Embryonic facial prominence (tissue), 1 donor: Measurements from ENCODE around the gene TSPAN14.
"Not testable (repeated sequence)": the region's sequence is repeated elsewhere in the genome, so short reads cannot be mapped to it uniquely, and the experiment has no call there.

Experiments
- DNase-seq: peaks from one replicate; pipeline ENCODE4 v3.0.0-alpha.2; 2016; ENCODE audit errors: extremely low spot score

Gene TSPAN14

DNA sequence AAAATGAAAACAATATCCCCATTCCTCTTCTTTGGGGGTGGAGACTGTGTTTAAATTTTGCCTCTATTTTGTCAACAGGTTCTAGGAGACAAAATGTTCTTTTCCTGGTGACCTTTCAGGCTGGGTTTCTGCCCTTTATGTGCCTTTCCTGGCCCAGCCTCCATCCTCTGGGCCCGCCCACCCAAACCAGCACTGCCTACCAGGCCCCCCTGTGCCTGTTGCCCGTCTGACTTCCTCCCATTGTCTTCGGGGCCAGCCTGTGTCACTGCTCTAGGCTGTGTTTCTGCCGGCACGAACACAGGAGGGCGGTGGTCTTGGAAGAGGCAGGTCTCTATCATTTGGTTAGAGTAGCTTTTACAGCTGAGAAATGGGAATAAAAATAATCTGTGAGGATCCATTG lies 13.9 kb downstream of the TSPAN14 start:
- DNase-seq = no peak

DNA sequence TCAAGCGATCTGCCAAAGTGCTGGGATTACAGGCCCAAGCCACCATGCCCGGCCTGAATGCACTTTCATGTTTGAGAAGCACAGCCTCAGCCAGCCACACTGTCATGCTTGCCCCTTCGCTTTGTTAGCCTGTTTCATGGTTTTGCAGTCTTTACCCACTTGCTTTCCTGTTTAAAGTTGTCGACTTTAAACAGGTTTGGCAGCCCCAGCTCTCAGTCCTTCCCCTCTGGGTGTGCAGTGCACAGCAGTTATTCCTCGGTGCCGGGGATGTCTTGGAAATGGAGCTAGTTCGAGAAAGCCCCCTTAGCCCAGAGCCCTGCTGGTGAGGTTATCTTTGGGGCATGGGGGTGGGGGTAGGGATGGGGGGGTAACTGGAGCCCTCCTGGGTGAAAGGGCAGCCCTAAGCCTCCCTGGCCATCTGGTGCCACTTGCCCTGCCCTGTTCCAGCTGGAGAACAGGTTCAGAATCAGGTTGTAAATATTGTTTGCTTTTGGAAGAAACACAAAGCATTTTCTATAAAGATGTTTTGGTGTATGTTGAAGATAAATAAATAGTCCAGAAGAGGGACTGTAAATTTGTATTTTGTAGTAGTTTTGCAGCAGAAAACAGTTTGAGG lies 14.8 kb downstream of the TSPAN14 start:
- DNase-seq = no peak

DNA sequence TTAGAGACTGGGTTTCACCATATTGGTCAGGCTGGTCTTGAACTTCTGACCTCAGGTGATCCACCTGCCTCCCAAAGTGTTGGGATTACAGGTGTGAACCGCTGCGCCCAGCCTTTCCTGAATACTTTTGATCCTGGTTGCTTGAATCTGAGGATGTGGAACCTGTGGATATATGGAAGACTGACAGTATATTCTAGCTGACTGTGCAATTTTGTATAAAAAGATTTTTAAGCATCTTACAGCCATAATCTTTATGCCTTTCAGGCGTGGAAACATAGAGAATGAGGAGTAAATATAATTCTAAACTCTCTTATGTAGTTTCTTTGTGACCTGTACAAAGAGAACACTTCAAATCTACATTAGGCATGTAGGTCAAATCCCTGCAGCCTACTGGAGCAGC lies 16.2 kb downstream of the TSPAN14 start:
- no peak for DNase-seq

DNA sequence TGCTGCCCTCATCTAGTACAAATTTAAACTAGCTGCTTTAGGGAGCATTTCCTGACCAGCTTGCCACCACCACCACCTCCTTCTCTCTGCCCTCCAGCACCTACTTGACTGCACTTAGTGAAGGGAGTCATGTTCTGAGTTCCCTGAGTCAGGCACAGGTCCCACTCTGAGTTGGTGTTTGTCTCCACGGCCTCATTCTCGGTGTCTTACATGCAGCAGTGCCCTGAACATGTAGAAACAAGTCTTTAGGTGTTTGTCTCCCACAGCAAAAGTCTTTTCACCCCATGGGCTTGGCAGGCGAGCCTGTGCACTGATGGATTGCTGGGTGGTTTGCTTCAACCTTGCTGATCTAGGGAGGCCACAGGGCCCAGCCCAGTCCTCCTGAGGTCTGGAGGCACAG lies 16.9 kb downstream of the TSPAN14 start:
- no peak for DNase-seq

DNA sequence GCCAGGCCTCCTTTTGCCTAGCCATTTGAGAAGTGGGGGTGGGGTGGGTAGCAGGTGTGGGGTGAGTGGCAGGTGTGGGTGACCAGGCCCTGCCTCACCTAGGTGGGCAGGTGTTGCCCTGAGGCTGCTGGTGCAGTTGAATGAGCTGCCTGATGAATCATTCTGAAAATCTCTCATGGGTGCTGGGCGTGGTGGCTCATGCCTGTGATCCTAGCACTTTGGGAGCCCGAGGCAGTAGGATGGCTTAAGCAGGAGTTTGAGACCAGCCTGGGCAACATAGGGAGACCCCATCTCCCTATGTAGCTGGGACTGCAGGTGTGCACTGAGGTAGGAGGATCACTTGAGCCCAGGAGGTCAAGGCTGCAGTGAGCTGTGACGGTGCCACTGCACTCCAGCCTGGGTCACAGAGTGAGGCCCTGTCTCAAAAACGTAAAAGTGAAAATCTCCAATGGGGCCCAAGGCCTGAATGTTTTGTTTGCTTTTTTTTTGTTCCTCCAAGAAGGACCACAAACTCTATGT lies 17.7 kb downstream of the TSPAN14 start:
- no peak for DNase-seq

DNA sequence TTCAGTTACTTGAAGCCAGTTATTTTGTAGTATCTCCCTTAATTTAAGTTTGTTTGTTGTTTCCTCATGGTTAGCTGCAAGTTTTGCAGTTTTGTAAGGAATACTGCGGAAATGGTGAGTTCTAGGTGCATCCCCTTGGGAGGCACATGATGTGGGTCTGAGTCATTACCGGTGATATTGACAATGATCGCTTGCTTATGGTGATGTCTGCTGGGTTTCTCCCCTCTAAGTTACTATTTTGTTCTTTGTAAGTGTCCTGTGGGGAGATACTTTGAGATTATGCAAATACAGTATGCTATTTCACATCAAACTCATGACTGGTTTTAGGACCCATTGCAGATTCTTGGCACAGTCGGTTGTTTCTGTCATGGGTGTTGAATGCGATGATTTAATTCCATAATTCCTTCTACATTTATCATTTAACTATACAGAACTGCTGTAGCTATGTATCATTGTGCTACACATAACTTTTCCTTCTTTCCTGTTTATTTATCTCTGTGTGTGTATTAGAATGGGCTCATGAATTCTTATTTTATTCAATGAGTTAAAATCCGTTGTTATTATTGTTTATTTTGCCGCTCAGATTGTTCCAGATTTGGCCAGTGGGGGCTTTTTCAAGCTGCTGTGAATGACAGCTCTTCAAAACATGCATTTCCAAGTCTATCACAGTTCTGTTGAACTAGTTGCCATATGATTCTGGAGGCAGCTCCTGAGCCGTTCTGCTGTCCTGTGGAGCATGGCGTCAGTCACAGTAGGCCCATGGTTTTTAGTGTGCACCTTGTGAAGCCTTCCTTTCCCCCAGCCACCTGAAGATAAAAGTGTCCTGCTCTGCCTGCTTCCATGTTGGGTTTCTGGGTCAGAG lies 18.4 kb downstream of the TSPAN14 start:
- DNase-seq = no peak

DNA sequence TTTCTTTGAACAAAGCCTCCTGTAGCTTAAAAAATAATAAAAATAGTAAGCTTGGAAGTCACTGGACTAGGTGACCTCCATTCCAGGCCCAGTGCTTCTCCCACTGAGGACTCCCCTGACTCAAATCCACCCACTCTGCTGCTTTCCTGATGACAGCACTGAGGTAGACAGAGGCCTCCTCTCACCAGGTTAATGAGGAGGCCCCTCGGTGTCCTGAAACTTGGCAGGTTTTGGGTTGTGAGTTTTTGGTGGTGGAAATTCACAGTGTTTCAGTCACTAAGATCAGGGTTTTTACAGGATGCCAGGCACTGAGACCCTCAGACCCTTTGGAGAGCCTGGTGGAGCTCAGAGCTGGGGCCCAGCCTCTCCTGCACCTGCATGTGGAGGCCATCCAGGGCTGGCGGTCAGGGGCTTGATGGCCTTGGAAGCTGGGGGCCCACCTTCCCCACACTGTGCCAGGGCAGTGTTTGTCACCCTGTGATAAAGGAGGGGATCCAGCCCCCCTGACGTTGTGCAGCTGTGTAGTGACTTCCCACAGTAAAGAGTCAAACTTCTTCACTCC lies 19.1 kb downstream of the TSPAN14 start:
- no peak for DNase-seq

DNA sequence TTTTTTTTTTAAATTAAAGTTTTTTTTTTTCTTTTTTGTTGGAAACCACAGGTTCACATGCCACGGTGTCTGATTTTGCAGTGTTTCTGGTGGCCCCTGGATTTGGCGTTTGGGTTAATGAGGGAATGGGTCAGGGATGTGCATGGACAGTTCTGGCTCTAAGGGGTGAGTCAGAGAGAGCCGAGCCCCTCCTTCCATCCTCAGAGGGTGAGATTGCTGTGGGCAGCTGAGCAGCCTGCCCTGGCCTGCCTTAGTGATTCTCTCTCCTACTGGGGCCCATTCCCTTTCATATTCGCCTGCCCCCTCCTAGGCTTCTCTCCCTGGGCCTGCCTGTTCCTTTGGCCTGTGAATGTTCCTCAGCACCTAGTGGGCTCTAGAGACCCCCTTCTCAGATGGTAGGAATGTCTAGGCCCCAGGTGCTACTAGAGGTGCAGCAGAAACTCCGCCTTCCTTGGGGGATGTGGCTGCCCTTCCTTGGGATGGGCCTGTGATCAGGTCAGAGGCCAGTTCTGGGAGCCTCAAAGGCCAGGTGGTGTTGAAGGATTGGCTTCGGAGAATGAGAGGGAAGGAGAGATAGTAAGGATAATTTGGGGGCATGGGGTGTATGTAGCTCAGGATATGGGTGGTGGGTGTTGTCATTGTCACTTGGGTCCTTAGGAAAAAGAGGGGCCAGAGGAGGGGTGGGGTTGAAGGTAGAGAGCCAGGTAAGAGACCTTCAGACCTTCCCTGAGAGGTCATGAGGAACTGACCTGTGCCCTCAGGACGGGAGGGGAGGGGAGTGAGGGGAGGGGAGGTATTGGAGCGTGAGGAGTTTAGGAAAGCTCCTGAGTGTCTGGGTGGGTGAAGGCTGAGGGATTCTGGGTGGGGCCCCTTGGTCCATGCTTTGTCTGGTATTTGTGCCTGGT lies 19.8 kb downstream of the TSPAN14 start:
- no peak for DNase-seq

DNA sequence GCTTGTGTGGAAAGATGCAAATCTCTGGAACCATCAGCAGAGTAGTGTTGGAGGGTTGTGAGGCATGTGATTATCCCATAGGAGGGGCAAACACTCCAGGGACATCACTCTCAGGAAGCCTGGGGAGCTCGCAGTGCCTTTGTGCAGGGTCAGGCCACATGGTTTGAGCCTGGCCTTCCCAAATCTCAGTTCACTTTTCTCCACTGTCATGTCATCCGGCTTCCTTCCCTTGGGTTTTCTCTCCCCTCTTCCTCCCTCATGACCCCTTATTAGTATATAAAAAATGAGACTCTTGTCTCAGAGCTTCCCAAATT lies 20.4 kb downstream of the TSPAN14 start:
- no peak for DNase-seq

DNA sequence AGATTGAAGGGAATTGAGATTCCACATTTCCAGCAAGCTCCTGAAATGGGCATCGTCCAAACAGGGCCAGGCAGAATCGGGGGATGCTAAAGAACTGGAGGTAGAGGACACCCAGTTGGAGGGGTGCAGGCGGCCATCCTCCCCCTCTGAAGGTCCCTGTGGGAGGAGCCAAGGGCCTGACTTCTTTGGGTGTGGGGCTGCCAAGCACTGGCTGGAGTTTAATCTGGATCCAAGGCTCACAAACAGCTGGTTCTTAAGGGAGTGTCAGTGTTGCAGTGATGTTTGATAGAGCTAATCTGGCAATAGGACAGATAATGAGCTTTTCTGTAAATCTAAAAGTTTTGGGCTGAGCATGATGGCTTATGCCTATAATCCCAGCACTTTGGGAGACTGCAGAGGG lies 20.8 kb downstream of the TSPAN14 start:
- DNase-seq = no peak

DNA sequence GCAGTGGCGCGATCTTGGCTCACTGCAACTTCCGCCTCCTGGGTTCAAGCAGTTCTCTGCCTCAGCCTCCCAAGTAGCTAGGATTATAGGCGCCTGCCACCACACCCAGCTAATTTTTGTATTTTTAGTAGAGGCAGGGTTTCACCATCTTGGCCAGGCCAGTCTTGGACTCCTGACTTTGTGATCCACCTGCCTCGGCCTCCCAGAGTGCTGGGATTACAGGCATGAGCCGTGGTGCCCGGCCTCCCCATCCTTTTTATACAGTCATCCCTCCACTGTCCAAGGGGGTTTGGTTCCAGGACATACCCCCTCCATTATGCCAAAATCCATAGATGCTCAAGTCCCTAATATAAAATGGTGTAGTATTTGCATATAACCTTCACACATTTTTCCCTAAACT lies 21.5 kb downstream of the TSPAN14 start:
- DNase-seq = not testable (repeated sequence)

DNA sequence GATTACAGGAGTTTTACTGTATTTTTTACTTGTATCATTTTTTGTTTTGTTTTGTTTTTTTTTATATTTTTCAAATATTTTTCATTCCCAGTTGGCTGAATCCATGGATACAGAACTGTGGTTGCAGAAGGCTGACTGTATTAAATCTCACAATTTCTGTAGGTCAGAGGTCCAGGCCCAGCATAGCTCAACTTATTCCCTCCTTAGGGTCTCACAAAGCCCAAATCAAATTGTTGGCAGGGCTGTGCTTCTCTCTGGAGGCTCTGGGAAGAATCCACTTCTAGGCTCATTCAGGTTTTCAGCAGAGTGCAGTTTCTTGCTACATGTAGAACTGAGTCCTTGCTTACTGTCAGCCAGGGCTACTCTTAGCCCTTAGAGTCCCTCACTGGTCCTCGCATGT lies 22.6 kb downstream of the TSPAN14 start:
- no peak for DNase-seq

DNA sequence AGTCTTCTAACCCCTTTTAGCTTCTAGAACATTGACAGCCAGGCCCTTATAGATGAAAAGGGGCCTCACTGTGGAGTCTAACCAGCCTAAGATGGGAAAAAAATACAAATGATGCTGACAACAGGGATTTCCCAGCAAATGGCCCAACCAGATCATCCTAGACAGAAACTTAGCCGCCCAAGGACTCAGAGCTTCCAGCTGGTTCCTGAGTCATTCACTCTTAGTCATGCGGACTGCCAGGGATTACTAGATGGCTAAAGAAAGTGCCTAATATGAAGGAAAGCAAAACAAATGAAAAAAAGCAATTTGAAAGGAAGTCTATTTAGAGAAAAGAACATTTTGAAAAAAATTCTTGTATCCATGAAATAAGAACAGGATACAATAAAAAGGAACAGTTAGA lies 23.7 kb downstream of the TSPAN14 start:
- no peak for DNase-seq

DNA sequence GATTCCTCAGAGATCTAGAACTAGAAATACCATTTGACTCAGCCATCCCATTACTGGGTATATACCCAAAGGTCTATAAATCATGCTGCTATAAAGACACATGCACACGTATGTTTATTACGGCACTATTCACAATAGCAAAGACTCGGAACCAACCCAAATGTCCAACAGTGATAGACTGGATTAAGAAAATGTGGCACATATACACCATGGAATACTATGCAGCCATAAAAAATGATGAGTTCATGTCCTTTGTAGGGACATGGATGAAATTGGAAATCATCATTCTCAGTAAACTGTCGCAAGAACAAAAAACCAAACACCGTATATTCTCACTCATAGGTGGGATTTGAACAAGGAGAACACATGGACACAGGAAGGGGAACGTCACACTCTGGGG lies 26.3 kb downstream of the TSPAN14 start:
- DNase-seq = not testable (repeated sequence)

DNA sequence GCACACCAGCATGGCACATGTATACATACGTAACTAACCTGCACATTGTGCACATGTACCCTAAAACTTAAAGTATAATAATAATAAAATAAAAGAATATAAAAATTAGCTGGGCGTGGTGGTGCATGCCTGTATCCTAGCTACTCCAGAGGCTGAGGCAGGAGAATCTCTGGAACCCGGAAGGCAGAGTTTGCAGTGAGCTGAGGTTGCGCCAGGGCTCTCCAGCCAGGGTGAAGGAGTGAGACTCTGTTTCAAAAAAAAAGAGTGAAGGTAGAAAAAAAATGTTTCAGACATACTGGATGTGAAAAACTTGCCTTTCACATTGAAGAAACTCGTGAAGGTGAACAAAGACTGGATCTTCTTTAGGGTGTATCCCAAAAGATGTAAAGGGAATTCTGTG lies 26.7 kb downstream of the TSPAN14 start:
- DNase-seq = no peak

DNA sequence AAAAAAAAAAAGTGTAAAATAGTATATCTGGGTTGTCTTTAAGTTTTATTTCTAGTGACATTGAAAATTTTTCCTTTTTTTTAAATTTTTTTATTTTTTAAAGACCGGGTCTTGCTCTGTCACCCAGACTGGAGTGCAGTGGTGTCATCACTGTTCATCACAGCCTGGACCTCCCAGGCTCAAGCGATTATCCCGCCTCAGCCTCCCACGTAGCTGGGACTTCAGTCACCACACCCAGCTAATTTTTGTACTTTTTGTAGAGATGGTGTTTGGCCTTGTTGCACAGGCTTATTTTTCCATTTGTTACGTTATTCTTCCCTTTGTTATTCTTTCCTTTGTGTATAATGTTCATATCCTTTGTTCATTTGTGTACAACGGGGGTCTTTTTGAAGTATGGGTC lies 30.1 kb downstream of the TSPAN14 start:
- DNase-seq = no peak

DNA sequence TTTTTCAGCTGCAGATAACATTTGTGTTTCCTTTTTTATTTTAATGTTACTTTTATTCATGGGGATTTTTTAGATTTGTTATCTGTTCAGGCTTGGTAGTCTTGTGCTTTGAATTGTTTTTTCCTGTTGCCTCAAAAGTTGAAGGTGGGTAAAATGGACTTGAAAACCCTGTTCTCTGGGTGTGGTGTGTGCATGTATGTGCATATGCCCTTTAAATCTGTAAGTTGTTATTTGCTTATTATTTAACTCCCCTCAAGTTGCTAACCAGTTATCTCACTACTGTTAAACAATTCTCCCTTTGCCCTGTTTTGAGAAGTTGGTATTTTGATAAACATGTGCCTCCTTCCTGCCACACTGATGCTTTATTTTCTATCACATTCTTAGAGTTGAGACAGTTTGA lies 30.6 kb downstream of the TSPAN14 start:
- no peak for DNase-seq

DNA sequence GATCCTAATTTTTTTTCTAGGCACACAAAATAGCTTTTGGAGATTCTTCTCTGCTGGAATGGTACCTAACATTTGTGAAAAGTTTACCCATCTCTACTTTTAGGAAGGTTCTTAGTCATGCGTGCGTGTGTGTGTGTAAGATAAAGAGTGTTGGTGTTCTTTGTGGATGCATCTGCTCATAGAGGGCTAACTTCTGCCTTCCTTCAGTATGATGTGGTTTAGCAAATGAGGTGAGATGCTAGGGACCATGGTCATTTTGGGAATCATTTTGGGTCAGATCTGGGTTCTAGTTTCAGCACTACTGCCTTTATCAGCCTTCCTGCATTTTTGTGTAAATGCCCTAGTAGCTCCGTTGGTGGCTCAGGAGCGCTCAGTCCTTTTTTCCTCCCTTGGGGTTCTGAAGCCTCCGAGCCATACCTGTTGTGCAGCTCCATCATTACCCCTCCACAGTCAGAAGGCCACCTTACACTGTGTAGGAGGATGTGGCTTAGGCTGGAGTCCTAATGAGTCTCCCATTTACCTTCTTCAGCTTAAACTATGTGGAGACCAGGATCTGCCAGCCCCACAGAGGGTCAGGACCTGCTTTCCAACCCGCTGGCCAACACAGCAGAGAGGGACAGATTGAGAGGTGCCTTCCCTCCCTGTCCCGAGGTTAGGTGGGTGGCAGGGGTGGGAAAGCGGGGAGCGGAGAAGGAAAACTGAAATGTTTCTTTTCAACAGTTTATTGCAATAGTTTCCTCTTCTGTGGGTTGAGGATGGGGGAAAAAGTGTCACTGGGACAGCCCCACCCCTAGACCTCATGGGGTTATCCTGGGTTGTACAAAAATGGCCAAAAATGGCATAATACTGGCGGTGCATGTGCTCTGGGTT lies 31.2 kb downstream of the TSPAN14 start:
- DNase-seq = no peak

DNA sequence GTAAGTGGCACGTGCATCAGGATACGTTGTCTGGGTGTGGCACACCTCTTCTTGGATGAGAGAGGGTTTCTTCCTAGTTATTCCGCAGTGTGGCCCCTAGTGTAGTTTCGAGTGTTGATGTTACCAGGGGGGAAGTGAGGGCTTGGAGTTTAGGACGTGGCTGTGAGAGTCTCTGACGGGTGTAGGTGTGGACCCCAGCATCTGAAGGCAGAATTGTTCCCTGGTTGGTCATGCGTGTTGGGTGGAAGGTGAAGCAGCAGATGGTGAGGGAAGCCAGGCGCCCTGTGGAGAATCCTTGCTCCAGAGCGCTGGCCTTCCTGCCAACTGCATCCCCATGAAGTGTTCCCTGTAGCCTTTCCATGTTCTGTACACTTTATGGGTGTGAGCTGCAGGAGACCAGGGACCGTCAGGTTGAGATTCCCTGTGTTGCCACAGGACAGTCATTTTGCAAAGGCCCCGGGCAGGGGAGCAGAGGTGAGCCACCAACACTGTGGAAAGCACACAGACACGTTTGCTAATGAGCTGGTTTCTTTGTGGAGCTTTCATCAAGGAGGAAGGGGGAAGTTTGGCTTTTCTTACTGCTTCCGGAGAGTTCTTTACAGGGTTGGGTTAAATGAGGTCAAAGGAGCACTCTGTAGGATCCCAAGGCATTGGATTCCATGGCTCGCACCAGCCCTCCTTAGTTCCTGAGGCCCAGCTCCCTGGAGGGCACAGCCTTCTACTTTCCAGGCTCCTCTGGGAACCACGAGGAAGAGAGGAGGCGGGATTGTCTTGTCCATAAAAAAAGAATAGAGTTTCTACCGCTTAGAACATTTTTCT lies 32.0 kb downstream of the TSPAN14 start:
- no peak for DNase-seq

DNA sequence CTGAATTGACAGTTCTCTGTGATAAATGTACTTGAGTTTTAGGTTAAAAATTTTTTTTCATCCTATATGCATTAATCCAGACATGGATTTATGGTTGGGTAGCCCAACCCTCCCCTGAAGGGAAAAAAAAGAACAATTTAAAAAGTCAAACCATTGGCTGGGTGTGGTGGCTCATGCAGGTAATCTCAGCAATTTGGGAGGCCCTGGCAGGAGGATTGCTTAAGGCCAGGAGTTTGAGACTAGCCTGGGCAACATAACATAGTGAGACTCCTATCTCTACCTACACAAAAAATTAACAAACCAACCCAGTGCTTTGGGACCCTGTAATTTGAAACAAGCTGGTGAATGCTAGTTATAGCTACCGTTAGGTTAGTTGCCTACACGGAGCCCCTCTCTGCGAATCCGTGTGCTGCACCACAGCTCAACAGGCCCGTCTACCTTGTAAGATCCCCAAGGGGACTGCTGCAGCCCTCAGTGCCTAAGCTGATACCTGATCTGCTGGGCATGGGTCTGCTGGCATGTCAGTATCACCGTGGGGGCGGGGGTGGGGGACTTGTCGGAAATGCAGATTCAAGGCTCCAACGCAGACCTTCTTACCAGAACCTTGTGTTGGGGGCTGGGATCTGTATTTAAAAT lies 32.8 kb downstream of the TSPAN14 start:
- no peak for DNase-seq
